Stimulated activated CD4-positive, alpha-beta T cell treated with anti-CD3 and anti-CD28 coated beads, Interleukin-1b, Interleukin-23, amount 100 ng/mL, for 24 hours (primary cell): ENCODE data around the gene ARRB2.

Source experiments
- DNase-seq, 4 experiments: peaks; one replicate each; pipeline ENCODE4 v3.0.0-alpha.2; 2020; ENCODE audit warnings: low read depth in 4 of 4, low spot score in 1 of 4

Gene ARRB2

GRCh38 chr17:4748686-4749085 is 38.3 kb downstream of the ARRB2 start:
- DNase-seq, result no peak

- no peak for DNase-seq
Observed at GRCh38 chr17:4750606-4751005, 40.2 kb downstream of the ARRB2 start.

DNA sequence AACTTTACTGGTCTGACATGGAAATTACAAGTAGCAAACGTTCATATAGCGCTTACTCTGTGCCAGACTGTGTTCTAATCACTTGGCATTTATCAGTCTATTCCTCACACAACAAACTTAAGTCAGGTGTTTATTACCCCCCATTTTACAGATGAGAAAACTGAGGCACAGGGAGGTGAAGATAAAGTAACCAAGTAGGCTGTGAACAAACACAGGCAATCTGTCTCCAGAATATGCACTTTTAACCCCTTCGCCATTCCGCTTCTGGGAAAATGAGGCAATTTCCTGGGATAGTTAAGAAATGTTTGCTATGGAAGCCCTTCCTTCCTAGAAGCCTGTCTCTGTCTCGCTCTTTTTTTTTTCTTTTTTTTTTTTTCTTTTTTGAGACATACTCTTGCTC is 41.5 kb downstream of the ARRB2 start:
- DNase-seq, result no peak

DNA sequence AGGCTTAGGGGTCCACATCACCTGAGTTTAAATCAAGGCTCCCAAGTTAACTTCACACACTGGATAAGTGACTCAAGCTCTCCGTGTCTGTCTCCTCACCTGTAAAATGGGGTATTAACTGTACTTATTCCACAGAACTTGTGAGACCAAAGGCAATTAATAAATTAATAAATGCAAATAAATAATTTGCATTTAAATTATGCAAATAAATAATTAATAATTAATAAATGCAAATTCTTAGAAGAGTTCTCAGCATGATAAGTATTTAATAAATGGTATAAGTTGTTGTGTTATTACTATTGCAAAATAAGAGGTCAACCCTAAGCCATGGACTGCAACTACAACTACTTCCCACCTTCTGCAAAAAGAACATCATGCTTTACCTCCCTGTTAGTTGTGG is 43.0 kb downstream of the ARRB2 start:
- no peak for DNase-seq

GRCh38 chr17:4759776-4760236 is 49.4 kb downstream of the ARRB2 start:
- no peak for DNase-seq

DNA sequence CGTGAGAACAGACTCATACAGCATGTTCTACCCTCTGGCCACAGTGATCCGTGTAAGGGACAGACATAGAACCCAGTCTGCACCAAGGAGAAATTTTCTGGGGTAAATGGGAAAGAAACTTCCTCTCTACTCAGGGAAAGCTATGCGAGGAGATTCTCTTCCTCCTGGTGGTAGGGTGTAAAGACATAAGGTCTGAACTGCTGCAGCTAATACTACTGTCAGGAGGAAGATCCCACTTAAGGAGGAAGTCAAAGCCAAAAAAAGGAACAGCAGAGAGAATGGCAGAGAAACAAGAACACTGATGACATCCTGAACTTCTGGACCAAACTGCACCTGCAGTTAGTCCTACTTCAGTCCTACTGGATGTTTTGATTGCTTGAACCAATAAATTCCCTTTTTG is 54.2 kb downstream of the ARRB2 start:
- no peak for DNase-seq

DNA sequence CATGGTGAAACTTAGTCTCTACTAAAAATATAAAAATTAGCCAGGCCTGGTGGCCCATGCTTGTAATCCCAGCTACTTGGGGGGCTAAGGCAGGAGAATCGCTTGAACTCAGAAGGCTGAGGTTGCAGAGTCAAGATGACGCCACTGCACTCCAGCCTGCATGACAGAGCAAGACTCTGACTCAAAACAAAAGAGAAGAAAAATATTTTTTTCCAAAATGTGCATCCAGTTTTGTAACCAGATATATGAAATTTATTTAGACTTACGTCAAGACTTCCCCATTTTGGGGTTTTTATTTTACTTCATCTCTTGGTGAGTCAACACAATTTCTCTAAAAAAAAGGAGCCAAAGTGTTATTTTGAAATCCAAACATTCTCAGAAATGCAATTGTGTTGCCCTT is 55.8 kb downstream of the ARRB2 start:
- DNase-seq, result no peak

DNA sequence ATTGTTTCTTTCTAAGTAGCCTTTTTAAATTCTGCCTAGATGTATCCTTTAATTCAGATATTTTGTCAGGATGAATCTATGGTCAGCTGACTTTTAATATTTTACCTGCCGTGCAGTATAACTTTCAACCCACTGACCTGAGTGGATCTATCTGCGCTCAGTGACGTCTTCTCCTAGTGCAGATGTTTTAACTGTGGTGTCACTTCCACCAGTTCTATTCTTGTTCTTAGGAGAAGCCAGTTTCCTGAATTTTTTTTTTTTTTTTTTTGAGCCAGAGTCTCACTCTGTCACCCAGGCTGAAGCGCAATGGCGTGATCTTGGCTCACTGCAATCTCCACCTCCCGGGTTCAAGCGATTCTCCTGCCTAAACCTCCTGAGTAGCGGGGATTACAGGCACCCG is 56.3 kb downstream of the ARRB2 start:
- DNase-seq, result no peak

- DNase-seq, result no peak
Observed at GRCh38 chr17:4768298-4768697, 57.9 kb downstream of the ARRB2 start.

- DNase-seq, result no peak
Observed at GRCh38 chr17:4769628-4770027, 59.2 kb downstream of the ARRB2 start.
